Kidney epithelial cell (primary cell): ENCODE results near the gene OR10P1. TPM values are rescaled to one million over a fixed set of nuclear protein-coding genes. Genes with fewer than 3 reads are reported as not detected.

ENCODE experiments used
- DNase-seq: peaks from one replicate; pipeline ENCODE4 v3.0.0-alpha.2; 2010; ENCODE audit warnings: low read depth
- H3K27me3 ChIP-seq: 2 replicates; pipeline ENCODE4 v1.6.0; 2011; ENCODE audit warnings: low read length; ENCODE audit not compliant: control insufficient read depth, insufficient read depth
- H3K36me3 ChIP-seq: 2 replicates; pipeline ENCODE4 v1.5.1; 2011; ENCODE audit warnings: low read length; ENCODE audit not compliant: control insufficient read depth, insufficient read depth
- H3K4me3 ChIP-seq: 2 replicates; pipeline ENCODE4 v1.5.1; 2011; ENCODE audit warnings: low read depth, mild to moderate bottlenecking, control low read depth, low read length
- CTCF ChIP-seq: IDR thresholded peaks from 2 replicates; pipeline ENCODE4 v1.5.1; 2011; ENCODE audit warnings: mild to moderate bottlenecking, moderate library complexity, low read length, control low read depth, inconsistent platforms; ENCODE audit not compliant: insufficient read depth, poor library complexity, severe bottlenecking
- total RNA-seq: library from RNA; depleted of rRNA; stranded (reverse); fragments of >200 nt; gene quantifications from 2 replicates; pipeline ENCODE4 v1.2.3, GENCODE V29; 2015

Gene OR10P1
- total RNA-seq, 1 donor from 2014 or later = not detected

GRCh38 chr12:55619354-55620138, 17.1 kb upstream of the OR10P1 start:
- H3K36me3 ChIP-seq = no peaks in the 10 kb centered on the region
- peak; percentile 76 for TF ChIP-seq CTCF
- H3K27me3 ChIP-seq = no peaks in the 10 kb centered on the region
- DNase-seq = peak; percentile 79
- H3K4me3 ChIP-seq = no peak overlapping the region

GRCh38 chr12:55624056-55624455, 12.6 kb upstream of the OR10P1 start:
- Histone ChIP-seq H3K4me3 (no peak overlapping the region), H3K36me3 (no peaks in the 10 kb centered on the region), H3K27me3 (no peaks in the 10 kb centered on the region)
- no peak for DNase-seq
- no peak for TF ChIP-seq CTCF

GRCh38 chr12:55626154-55626553, 10.5 kb upstream of the OR10P1 start:
- no peaks in the 10 kb centered on the region for H3K36me3 ChIP-seq
- H3K27me3 ChIP-seq = no peaks in the 10 kb centered on the region
- no peak for DNase-seq
- no peak overlapping the region for H3K4me3 ChIP-seq
- no peak for TF ChIP-seq CTCF

- H3K27me3 ChIP-seq = no peaks in the 10 kb centered on the region
Observed at GRCh38 chr12:55629058-55629841, 7.4 kb upstream of the OR10P1 start.

GRCh38 chr12:55631056-55631455, 5.6 kb upstream of the OR10P1 start:
- TF ChIP-seq CTCF = no peak
- Histone ChIP-seq H3K27me3 (no peaks in the 10 kb centered on the region), H3K36me3 (no peaks in the 10 kb centered on the region), H3K4me3 (no peak overlapping the region)
- no peak for DNase-seq

More at GRCh38 chr12:55629058-55629841, 7.4 kb upstream of the OR10P1 start:
- no peaks in the 10 kb centered on the region for H3K36me3 ChIP-seq
- no peak for TF ChIP-seq CTCF
- DNase-seq = no peak
- H3K4me3 ChIP-seq = no peak overlapping the region
